Cardiac fibroblast (primary cell): ENCODE results near the gene NUDT16L1.

ENCODE experiments used
- DNase-seq, 2 donors: peaks; one replicate each; pipeline versions ENCODE4 v3.0.0 to v3.0.0-alpha.2; 2010; ENCODE audit warnings: low read depth in 2 of 2
- H3K4me3 ChIP-seq, 2 donors: replicated peaks in 1 of 2; 1 replicate in 1 of 2; 2 replicates in 1 of 2; pipeline ENCODE4 v1.5.1; 2011; ENCODE audit warnings: low read depth in 2 of 2, low read length in 2 of 2, mild to moderate bottlenecking in 2 of 2, moderate library complexity in 1 of 2
- CTCF ChIP-seq: IDR thresholded peaks from one replicate; pipeline ENCODE4 v1.5.1; 2011; ENCODE audit warnings: low read depth, mild to moderate bottlenecking, low read length, inconsistent platforms

NUDT16L1 gene

DNA sequence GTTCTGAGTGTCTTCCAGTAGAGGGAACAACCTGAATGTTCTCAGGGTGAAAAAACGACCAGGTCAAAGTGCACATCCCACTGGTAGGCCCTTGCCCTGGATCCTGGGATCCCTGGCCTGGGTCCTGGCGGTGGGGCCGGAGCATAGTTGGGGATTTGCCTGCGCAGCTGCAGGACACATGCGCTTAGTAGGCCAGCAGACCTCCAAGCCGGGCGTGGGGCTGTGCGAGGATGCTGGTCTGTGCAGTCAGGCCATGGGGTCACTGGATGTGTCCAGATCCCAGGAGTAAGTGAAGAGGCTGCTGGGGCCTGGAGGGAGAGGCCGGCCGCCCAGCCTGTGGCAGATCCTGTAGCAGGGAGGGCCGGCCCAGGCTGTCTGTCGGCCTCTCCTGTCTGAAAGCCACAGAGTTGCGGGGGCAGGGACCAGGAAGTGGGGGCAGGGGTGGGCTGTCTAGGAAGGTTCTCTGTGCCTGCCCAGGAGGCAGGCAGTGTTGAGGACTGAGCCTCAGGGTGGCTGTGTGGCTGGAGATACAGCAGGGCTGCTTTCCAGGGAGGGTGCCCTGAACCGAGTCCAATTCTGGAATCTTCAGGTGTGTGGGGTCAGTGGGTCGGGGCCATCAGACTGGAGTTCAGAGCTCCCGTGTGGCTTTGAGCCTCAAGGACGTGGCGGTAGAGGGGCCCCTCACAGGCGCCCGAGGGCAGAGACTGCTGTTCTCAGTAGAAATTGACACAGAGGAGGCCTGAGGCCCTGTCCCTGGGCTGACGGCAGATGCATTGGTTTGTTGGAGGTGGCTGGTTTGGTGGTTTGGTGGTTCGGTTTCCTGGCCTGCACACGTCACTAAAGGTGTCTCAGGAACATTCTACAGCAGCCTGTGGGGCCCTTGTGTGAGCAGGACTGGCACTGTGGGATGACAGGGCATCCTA lies 17.2 kb upstream of the NUDT16L1 start:
- DNase-seq = no peak
- TF ChIP-seq CTCF = no peak

DNA sequence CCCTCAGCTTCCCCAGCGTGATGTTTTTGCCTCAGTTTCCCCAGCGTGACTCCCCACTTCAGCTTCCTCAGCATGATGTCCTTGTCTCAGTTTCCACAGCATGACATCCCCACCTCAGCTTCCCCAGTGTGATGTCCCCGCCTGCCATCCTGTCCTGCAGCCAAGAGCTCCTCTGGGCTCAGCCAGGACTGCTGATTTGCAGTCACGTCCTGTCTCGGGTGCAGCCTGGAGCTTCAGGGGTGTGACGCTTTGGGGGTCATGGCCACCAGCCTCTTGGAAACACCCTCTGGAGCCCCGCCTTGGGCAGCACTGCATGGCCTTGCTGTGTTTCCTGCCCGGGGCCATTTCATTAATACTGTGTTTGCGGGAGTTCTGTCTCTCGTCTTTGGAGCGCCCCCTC lies 16.5 kb upstream of the NUDT16L1 start:
- TF ChIP-seq CTCF = no peak
- DNase-seq = no peak
- H3K4me3 ChIP-seq = no peak overlapping the region

More for the DNA sequence above, 17.2 kb upstream of the NUDT16L1 start:
- H3K4me3 ChIP-seq = no peak overlapping the region

DNA sequence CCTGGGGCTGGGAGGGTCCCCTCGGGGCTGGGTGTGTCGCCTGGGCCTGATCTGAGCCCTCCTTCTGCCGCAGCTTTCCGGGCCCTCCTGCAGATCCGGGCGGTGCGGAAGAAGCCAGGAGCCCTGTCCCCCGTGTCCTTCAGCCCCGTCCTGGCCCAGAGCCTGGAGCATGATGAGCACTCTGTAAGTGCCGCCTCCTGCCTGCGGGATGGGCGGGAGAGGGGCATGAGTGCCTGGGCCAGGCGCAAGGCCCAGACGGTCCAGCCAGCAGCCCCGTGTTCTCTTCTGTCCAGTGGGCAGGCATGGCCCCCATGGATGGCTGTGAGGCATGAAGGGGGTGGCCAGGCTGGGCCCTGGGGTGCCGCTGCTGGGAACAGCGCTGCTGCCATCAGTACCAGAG lies 16.0 kb upstream of the NUDT16L1 start:
- no peak for TF ChIP-seq CTCF
- H3K4me3 ChIP-seq = no peak overlapping the region
- DNase-seq = no peak

DNA sequence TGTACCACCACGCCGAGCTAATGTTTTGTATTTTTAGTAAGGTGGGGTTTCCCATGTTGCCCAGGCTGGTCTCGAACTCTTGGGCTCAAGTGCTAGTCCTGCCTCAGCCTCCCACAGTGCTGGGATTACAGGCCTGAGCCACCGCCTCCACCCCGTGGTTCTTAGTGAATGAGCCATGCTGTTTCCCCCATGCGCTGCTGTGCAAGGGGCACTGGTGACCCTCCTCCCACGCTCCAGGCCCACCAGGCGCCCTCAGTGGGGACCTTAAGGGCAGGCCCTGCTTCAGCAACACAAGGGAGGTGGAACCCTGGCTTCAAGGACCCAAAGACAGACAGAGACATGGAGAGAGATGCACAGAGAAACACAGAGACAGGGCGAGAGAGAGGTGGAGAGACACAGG lies 15.4 kb upstream of the NUDT16L1 start:
- no peak overlapping the region for H3K4me3 ChIP-seq
- DNase-seq = no peak
- no peak for TF ChIP-seq CTCF

DNA sequence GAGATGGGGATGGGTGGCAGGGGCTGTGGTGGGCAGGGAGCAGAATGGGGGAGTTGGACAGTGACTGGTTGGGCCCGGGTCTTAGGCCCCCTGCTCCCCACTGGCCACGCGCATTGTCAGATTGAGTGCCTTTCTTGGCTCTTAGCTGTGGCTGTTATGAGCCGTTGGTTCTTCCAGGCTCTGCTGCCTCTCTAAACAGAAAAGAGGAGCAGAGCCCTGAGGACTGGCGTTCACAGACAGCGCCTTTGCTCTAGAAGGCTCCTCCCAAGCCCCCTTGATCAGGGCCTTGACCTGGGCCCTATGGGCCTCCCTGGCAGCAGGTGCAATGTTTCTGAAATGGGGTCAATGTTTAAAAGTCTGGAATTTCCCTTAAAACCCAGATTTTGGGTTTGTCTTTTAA lies 14.8 kb upstream of the NUDT16L1 start:
- no peak overlapping the region for H3K4me3 ChIP-seq
- no peak for TF ChIP-seq CTCF
- no peak for DNase-seq

DNA sequence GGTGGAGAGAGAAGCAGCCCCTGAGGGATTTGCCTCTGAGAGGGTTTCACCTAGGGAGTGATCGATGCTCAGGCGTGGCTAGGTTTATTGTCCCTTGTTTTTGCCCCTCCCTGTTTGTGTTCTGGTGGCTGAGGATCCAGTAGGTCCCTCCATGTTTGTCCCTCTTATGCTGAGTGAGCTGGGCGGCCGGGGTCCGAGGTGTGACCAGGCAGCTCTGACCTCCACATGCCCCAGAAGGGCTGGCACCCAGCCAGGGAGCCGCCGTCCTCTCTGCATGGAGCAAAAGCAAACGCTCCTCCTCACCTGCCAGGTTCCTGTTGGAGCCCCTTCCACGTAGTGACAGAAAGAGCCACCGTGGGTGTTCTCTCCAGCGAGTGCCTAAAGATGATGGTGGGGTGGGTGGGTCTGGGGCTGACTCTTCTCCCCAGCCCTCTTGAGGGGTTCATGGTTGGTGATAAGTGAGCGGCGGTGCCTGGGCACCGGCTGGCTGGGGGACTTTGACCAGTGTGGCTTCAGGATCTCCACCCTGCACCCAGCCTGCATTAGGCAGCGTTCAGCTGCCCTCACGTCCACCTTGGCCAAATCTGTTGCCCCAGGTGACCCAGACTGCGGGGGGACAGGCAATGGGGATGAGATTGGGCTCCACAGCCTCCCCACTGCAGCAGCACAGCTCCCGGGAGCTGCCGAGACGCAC lies 14.1 kb upstream of the NUDT16L1 start:
- no peak for TF ChIP-seq CTCF
- DNase-seq = no peak
- no peak overlapping the region for H3K4me3 ChIP-seq
